ENCODE data around the gene PSMD8.

- TF ChIP-seq CTCF (IDR thresholded peaks at IDR 0.05; ENCODE audit: insufficient read depth, low read length, poor library complexity, severe bottlenecking) (no peak), EZH2phosphoT487 (conservative IDR thresholded peaks at IDR 0.05; ENCODE audit: low read length) (no peak)
Measured at GRCh38 chr19:38386300-38386970, 12.1 kb downstream of the PSMD8 start.

Data from SU-DHL-6 (cell line).